ENCODE measurements around the gene SIN3A. TPM values are rescaled to one million over a fixed set of nuclear protein-coding genes. Genes with fewer than 3 reads are reported as not detected.
"Not testable (repeated sequence)": the region's sequence is repeated elsewhere in the genome, so short reads cannot be mapped to it uniquely, and the experiment has no call there.

SIN3A gene
- polyA plus RNA-seq, 1 donor: 28.2 TPM

DNA sequence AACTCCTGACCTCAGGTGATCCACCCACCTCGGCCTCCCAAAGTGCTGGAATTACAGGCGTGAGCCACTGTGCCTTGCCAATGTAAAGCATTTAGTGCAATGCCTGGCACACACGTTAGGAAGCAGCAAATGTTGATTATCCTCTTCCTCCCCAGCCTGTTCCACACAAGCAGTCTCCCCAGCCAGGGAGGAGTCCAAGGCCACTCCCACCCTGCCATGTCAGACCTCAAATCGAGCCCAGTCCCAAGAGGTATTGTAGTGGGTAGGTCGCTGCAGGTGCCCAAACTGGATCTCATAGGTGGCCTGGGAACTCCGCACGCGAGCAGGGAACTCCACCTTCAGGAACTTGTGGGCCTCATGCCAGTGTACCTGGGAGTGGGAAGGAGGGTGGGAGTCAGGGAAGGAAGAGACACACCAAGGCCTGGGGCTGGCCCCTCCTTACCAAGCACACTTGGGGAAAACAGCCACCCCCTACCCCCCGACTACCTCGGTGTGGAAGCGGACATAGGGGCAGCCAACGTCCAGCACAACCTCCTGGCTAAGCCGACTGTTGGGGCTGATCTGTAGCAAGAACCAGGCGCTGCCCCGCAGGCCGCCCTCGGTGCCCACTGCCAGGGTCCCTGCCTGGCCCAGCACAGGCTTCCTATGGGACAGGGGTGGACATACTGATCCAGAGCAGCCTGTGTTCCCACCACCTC is 93.4 kb downstream of the SIN3A start:
- DNase-seq (ENCODE audit: low read depth): no peak

DNA sequence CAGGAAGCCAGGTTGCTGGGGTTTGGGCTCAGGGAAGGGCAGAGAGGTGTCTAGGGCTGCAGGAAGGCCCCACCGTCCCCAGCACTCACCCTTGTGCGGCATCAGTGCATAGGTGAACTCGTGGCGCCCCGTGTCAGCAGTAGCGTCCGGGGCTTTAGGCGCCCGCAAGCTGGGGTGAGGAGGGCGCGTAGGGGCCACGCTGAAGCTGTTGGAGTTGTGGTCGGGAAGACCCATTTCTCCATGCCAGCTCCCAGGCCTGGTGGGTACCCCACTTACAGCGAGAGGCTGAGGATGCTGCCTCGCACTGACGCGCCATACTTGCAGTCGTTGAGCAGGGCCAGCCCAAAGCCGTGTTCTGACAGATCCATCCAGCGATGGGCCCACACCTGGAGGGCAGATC is 95.0 kb downstream of the SIN3A start:
- no peak for DNase-seq (ENCODE audit: low read depth)

DNA sequence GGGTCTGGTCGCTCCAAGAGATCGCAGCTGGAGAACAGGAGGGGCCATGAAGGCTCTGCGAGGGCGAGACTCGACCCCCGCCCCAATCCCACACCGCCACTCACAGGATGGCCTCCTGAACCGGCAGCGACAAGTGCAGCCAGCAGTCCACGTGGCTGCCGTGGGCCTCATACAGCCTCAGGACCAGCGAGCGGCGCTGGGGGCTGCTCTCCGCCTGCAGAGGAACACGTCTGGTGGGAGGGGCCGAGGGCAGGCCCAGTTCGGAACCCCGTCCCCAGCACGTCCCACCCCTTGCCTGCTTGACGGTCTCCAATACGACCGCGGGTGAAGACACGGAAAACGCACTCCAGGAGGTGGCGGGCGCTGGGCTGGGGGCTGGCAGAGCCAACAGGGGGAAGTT is 95.5 kb downstream of the SIN3A start:
- no peak for DNase-seq (ENCODE audit: low read depth)

- DNase-seq (ENCODE audit: low read depth): no peak
Measured at GRCh38 chr15:75355369-75355768, 96.1 kb downstream of the SIN3A start.

DNA sequence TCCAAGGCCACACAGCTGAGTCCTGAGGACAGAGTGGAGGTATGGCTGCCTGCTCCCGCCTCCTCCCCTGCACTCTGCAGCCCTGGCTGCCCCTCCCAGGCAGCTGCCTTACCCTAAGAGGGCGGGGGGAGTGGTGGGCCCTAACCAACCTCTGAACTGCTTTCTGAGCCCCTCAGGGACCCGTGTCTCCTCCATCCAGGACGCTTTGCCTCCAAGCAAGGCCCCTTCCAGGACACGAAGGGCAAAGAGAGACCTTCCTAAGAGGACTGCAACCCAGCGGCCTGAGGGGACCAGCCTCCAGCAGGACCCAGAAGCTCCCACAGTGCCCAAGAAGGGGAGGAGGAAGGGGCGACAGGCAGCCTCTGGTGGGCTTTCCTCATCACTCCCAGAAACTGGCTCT is 97.0 kb downstream of the SIN3A start:
- DNase-seq (ENCODE audit: low read depth): no peak

DNA sequence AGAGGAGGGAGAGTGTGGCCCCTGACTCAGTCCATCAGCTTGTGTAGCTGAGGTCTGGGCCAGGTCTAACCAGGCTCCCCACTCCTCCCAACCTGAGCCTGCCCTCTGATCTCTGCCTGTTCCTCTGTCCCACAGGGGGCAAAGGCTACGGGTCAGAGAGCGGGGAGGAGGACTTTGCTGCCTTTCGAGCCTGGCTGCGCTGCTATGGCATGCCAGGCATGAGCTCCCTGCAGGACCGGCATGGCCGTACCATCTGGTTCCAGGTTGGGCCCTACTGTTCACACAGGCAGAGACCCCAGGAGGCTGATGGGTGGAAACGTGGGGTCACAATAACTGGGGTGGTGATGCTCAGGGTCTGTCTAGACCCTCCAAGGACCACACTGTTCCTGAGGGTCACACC is 97.9 kb downstream of the SIN3A start:
- DNase-seq (ENCODE audit: low read depth): no peak

DNA sequence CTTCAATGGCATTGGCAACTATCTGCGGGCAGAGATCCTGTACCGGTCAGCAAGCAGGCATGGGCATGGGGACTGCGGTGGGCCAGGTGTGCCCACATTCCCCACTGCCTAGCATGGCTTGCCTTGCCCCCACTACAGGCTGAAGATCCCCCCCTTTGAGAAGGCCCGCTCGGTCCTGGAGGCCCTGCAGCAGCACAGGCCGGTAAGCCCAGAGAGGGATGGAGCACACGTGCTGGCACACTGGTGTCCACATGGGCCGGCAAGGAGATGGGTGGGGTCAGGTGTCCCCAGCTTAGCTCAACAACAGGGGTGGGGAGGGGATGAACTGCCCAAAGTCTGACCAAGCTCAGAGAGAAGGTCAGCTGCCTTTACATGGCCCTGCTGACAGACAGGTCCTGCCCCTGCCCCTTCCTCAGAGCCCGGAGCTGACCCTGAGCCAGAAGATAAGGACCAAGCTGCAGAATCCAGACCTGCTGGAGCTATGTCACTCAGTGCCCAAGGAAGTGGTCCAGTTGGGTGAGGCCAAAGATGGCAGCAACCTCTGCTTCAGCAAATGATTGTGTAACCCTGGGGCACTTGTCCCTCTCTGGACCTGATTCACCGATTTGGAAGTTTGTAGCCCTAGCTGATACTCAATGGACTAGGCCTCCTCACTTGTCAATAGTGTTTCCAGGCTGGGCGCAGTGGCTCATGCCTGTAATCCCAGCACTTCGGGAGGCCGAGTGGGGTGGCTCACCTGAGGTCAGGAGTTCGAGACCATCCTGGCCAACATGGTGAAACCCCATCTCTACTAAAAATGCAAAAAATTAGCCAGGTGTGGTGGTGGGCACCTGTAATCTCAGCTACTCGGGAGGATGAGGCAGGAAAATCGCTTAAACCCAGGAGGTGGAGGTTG is 99.1 kb downstream of the SIN3A start:
- no peak for DNase-seq (ENCODE audit: low read depth)

GRCh38 chr15:75350601-75351361 is 100.7 kb downstream of the SIN3A start:
- no peak for DNase-seq (ENCODE audit: low read depth)

DNA sequence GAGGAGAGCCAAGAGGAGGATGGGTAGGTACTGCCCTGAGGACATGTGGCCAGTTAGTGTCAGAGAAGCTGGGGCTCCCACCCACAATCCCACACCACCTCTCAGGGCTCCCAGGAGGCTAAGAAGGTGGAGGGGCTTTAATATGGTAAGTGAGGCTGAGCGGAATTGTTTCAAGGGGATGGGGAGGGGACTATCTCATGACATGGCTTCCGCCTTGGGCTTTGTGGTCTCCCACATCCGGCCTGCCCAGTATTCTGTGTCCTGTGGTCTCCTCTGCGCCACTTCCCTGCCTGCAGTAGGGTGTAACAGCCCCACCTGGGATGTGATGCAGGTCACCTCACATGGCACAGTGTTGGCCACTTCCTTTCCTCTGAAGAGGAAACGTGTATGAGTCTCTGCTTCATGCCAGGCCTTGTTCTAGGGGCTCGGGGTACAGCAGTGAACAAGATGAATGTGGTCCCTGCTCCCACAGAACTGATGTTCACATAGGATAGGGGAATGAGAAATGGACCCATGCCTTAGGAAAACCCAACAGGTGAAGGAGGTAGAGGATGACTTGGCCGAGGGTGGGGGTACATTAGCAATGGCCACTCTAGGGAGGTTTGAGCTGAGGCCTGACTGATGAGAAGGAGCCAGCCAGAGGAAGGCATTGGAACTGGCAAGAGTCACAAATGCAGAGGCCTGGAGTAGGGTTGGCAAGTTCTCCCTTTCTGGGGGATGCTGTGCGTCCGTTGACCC is 101.5 kb downstream of the SIN3A start:
- no peak for DNase-seq (ENCODE audit: low read depth)

GRCh38 chr15:75349351-75349669 is 102.2 kb downstream of the SIN3A start:
- not testable (repeated sequence) for DNase-seq (ENCODE audit: low read depth)

DNA sequence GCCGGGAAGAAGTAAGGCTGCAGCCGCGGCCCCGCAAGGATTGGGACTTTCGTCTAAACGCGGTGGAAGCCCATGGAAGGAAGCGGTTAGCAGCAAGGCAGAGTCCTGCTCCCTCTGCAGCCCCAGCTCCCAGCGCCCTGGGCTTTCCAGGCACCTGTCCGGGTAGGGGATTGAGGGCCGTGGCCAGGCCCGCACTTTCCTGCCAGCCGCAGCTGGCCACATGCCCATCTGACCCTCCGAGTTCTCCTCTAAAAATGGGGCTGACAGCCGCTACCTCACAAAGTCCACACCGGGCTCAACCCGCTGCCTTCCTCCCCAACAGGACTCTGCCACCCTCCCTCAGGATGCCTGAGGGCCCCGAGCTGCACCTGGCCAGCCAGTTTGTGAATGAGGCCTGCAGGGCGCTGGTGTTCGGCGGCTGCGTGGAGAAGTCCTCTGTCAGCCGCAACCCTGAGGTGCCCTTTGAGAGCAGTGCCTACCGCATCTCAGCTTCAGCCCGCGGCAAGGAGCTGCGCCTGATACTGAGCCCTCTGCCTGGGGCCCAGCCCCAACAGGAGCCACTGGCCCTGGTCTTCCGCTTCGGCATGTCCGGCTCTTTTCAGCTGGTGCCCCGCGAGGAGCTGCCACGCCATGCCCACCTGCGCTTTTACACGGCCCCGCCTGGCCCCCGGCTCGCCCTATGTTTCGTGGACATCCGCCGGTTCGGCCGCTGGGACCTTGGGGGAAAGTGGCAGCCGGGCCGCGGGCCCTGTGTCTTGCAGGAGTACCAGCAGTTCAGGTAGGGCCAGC is 102.7 kb downstream of the SIN3A start:
- DNase-seq (ENCODE audit: low read depth): no peak

DNA sequence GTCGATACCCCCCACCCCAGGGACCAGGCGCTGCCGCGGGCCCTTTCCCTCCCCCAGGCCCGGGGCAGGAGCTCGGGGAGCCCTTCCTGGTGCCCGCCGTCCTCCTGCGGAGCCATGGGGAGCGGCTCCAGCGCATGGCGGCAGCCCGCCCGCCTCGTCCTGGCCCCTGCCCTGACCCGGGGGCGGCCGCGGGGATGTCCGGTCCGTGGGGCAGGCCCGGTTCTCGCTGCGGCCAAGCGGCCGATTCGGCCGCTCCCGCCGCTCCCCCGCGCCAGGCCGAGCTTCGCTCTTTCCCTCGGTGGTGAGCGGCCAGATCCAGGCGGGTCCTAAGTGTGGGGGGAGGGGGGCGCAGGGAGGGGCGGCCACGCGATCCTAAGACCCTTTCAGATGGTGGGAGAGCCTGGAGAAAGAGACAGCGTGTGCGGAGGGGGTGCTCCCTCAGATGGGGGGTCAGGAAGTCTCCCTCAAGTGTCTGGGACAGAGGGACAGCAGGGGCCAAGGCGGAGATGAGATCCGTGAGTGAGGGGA is 103.4 kb downstream of the SIN3A start:
- DNase-seq (ENCODE audit: low read depth): no peak

DNA sequence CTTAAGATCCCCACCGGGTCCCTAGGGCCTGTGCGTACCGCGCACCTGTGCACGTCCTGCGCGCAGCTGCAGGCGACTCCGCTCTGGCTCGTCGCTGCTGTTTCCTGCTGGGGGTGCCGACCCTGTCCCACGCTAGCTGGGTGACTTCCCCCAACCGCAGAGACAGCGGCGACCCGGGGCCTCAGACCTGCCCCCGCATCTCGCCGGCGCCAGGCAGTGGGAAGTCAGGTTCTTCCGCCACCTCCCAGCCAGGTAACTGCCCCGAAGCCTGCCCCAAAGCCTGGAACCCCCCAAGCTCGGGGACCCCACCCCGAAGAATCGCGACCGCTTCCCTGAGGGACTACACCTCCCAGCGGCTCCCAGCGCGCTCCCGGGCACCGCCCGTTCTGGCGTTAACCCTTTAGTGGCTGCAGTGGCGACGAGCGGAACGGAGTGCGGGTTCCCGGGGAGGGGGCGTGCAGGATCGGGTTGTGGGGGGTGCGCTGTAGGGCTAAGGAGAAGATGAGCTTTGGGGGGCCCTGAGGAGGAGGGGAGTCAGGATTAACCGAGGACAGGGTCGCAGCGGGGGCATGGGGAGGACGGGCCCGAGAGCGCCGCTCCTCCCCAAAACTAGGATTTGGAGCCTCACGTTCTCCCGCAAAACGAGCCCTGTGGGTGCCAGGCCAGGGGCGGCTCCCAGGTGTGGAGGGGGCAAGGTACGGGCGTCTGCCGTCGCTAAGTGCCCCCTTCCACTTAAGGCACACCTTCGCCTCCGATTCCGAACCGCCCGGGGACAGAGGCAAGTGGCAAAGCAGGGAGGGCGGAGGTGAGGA is 104.1 kb downstream of the SIN3A start:
- no peak for DNase-seq (ENCODE audit: low read depth)

GRCh38 chr15:75346796-75347221 is 104.7 kb downstream of the SIN3A start, which contains the start of gene NEIL1:
TSS of gene NEIL1 (plus strand) at chr15:75347039. CDS start at chr15:75348906, 1,867 bp downstream.
- DNase-seq (ENCODE audit: low read depth): no peak

- DNase-seq (ENCODE audit: low read depth): not testable (repeated sequence)
Measured at GRCh38 chr15:75343953-75344352, 107.5 kb downstream of the SIN3A start.

DNA sequence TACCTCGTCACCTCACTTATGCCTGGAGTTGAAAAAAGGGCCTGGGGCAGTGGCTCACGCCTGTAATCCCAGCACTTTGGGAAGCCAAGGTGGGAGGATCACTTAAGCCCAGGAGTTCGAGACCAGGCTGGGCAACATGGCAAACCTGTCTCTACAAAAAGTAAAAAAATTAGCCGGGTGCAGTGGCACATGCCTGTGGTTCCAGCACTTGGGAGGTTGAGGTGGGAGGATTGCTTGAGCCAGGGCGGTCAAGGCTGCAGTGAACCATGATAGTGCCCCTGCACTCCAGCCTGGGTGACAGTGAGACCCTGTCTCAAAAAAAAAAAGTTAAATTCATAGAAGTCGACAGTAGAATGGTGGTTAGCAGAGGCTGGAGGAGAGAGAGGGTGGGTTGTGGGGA is 109.3 kb downstream of the SIN3A start:
- DNase-seq (ENCODE audit: low read depth): no peak

GRCh38 chr15:75339531-75340240 is 111.8 kb downstream of the SIN3A start:
- DNase-seq (ENCODE audit: low read depth): no peak

DNA sequence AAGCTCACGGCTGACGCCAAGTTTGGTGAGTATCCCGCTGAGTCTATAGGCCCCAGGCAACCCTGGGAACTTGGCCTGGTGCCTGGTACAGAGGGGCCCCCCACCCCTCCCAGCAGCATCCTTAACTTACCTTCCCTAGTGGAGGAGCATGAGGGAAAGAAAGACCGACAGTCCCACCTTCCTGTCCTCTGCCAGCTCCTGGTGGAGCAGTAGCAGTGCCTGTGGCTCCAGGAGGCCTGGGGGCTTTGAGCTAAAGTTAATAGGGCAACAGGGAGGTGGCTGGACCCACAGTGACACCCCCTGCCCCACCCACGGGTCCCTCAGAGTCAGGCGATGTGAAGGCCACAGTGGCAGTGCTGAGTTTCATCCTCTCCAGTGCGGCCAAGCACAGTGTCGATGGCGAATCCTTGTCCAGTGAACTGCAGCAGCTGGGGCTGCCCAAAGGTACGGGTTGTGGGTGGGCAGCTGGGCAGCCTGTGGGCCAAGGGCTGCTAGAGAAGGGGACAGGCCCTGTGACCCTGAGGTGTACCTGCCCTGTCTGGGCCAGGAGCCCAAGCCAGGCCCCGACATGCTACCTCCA is 112.7 kb downstream of the SIN3A start:
- DNase-seq (ENCODE audit: low read depth): no peak

Measured in forelimb muscle (tissue), 1 donor.